Stimulated activated CD4-positive, alpha-beta T cell treated with anti-CD3 and anti-CD28 coated beads, Interleukin-15, amount 100 ng/mL, for 1 hour (primary cell): ENCODE data around the gene RELN.

ENCODE experiments used
- DNase-seq, 2 donors: peaks; one replicate each; pipeline ENCODE4 v3.0.0-alpha.2; 2020; ENCODE audit warnings: low read depth in 1 of 2, low spot score in 1 of 2

Gene RELN

GRCh38 chr7:103644319-103644718, 345.1 kb downstream of the RELN start:
- no peak for DNase-seq

DNA sequence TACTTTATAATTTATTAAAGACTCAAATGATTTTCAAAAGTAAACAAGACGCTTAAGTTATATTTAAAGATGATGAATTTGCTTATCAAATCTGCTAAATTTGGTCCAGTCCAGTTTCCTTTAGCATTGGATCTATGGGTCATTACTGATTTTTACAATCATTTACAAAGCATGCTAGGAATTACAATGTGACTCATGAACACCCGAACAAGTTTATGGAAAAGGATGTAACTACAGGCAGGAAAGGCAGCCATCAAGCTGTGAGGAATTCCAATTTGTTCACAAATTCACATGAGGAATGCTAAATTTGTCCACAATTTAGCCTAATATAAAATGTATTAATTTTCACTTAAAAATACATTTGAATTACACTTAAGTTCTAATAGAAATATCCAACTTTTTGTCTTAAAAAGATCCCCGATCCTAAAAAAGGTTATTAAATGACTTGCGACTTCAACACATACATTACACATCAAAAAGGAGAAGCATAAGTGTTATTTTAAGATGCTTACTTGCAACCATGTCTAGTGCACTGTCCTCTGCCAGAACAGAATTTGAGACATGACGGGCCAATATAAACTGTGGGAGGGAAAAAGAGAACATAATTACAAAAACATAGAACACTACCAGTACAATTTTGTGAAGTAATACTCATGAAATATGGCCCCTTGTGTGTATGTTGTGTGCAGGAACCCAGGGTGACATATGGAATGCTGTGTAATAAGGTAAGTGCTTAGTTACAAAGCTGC, 349.3 kb downstream of the RELN start:
- no peak for DNase-seq

GRCh38 chr7:103637726-103638125, 351.7 kb downstream of the RELN start:
- DNase-seq = no peak

DNA sequence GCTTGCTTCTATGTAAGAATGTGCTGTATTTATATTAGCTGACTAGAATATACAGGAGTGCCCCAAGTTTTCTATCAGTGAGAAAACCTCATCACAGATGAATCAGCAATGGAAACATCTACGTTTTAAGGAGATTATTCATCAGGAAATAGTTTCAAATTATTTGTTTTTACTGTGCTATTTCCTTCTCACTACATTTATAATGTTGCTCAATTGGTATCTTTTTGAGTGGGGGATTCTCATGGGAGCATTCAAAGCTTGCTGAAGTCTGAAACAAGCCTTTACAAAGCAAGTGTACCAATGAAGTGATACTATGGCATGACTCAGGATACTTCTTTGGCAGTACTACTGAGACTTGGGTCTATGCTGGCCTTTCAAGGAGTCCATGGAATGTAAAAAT, 352.4 kb downstream of the RELN start:
- DNase-seq = no peak

DNA sequence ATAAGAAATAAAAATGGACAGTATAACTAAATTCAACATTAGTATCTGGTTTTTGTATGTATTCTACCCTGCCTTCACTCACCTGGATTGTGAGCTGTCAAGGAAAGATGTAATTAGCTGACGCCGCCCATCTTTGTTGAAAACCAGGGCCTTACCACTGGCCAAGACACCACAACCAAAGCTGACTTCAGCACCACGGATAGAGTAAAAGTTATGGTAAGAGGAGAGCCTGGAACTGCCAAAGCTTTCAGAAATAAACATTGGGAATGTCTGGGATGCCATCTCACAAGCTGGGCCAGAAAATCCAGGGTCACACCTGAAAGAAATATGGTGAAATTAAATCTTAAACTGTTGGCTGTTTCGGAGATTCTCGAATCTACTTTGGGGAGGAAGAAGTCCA, 353.3 kb downstream of the RELN start:
- no peak for DNase-seq

- DNase-seq = no peak
Measured at GRCh38 chr7:103632972-103633371, 356.5 kb downstream of the RELN start.

- DNase-seq = no peak
Measured at GRCh38 chr7:103632005-103632639, 357.3 kb downstream of the RELN start.

DNA sequence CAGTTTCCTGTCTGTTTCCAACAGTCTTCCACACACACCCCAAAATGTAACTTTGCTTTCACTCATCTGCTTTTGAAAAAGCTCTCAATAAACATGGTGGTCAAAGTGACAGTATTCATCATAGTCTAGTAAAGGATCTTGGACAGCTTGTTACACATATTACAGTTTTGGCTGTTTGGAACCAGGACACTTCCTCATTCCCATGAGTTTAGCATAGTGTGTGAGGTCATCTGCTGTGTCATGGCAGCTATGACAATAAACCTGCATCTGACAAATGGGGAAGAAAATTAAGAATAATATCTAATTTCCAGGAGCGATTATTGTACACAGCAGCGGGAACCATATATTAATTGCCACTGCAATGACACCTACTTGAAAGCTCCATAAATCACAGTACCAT, 359.1 kb downstream of the RELN start:
- DNase-seq = no peak

DNA sequence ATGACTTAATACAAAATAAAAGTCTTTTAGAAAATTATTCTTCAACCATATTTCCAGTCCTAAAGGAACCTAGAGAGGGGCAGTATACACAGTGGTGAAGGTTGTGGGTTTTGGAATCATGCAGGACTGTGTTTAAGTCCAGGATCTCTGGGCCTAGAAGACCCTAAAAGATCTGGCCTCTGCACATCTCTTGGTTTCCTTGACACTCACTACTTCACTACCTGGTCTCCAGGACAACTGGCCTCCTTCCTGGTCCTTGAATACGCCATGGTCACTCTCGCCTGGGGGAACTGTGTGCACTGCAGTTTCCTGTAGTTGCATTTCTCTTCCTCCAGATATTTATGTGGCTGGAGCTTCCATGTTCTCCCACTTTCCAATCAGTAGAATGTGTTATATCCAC, 360.7 kb downstream of the RELN start:
- DNase-seq = no peak

DNA sequence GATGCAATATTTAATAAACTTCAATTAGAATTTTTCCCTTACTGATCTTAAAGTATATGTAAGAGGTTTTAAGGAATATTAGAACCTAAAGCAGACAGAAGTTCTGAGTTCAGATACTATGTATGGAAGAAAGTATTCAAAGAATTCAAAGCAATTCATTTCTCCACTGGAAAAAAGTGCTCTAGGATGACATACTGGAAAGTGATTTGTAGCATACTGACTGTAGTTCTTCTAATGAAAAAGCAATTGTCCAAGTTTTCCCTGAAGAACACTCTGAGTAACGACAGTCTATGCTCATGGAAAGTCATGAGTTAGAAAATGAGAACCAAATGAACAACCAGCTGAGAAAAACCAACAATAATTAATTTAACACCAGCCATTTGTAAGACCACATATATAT, 362.7 kb downstream of the RELN start:
- no peak for DNase-seq

DNA sequence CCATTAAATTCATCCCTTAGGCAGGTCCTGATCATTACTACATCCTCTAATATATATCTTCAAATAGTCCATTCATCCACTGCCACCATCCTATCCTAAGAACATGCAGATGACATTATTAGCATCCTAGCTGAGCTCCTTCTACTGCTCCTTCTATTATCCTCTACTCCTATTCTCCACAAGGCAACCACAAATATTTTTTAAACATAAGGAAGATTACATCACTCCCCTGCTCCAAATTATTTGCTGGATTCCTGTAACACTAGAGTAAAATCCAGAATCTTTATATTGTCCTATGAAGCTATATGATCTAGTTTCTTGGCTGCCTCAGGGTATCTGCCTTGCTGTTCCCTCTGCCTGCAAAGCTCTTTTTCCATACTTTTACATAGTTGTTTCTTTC, 367.2 kb downstream of the RELN start:
- no peak for DNase-seq

- DNase-seq = no peak
Measured at GRCh38 chr7:103613655-103614642, 375.5 kb downstream of the RELN start.

DNA sequence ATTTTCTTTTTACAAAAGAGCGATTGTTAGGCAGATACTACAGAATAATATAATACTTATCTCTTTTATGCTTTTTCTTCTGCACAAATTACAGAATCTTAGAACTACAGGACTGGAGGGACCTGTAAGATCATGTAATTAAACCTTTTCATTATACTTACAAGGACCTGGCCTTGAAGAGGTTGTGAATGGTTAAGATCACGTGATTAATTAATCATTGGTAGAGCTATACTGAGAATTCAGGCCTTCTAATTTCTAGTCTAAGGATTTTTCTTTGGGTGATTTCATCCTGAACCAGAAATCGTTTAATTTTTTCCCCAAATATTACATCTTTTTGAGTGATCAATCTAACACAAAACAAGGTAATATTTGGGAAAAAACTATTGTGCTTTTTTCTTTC, 379.7 kb downstream of the RELN start:
- no peak for DNase-seq

DNA sequence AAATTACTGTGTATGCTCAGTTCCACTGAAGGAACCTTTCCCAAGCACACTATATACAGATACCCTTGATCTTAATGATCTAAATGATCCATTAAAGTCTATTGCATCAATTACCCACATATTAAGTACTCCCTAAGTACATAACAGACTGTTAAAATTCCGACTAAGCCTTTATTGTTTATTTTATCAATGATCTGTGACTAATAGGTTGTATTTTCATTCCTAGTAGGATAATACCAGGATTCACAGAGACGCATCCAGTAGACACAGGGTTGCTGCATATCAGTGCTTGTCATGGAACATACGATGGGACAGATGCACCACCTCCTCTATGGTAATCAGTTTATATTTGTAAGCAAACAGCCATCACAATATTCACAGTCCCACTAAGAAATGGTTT, 383.8 kb downstream of the RELN start:
- no peak for DNase-seq

- DNase-seq = no peak
Measured at GRCh38 chr7:103598326-103598905, 391.0 kb downstream of the RELN start.

DNA sequence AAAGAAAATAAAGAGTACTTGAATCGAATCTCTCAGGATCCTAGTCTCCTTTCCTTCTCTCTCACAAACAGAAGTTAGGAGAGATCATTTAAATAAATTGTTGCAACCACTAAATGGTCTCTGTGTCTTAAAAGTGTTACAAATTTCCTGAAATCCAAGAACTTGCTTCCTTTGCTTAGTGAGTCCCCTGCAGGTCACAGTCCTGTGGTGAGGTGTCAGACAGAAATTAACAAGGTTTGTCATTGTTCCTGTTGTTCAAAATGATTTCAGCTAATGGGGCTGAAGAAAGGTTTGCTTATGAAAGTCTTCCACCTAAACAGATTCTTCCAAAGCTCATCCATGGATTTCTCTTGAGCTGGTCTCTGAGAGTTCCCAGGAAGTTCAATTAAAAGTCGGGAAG, 391.9 kb downstream of the RELN start:
- no peak for DNase-seq

DNA sequence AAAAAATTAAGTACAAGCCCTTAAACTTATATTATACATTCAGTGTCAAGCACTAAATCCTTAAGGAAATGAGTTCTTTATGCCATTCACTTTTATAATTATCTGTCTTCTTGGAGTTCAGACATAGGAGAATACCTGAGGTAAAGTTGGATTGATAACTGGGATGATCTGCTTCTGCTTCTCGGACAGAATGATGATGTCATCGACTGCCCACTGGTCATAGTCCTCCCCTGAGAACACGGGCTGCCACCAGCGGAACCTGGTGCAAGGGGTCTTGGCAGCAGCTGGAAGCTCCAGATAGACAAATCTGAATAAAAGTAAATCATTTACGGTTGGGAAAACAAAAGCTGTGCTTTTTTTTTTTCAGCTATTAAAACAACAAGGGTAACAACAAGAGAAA, 395.3 kb downstream of the RELN start:
- DNase-seq = no peak

DNA sequence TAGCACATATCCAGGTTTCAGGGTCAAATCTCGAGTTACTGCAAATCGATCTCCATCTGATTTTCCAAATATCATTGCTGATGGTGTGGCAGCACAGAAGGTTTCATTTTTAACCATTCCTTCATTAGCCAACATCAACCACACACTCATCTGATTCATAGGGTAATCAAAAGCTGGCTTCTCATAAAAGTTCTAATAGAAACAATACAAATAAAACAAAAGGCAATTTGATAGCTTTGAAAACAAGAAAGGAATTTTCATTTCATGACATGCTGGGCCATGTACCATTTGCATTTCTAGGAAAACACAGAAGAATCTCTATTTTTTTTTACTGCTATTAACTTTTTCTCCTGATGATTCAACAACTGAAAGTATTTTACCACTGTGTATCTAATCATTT, 395.8 kb downstream of the RELN start:
- DNase-seq = no peak

- DNase-seq = no peak
Measured at GRCh38 chr7:103592844-103593243, 396.6 kb downstream of the RELN start.

GRCh38 chr7:103592187-103592586, 397.3 kb downstream of the RELN start:
- no peak for DNase-seq

- no peak for DNase-seq
Measured at GRCh38 chr7:103580031-103580430, 409.4 kb downstream of the RELN start.

DNA sequence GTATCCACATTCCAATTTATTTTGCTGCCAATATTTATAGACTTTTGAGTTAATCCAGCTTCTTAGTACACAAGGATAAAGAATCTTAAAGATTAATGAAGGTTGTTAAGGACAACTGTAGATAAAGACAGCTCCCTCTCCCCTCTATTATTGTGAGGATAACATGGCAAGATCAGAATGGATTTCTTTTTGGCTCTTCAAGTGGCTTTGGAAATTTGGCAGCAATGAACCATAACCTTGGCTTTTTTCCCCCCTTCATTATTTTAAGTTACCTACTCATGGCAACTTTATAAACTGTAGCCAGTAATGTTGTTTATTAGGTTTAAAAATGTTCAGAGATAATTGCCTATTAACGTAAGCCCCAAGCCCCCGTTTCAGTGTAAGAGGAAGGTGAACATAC, 412.4 kb downstream of the RELN start:
- DNase-seq = no peak
